Activated CD4-positive, CD25-positive, alpha-beta regulatory T cell treated with anti-CD3 and anti-CD28 coated beads, Interleukin-2, amount 50 U/mL, for 16 hours (primary cell): ENCODE measurements around the gene TTC23.

Source experiments
- DNase-seq: peaks from one replicate; pipeline ENCODE4 v3.0.0-alpha.2; 2020; ENCODE audit warnings: low read depth, low spot score

The TTC23 gene

GRCh38 chr15:99249270-99249841, at the start of gene TTC23:
TTC23 (minus strand) TSS chr15:99249581; CDS start chr15:99228712, 20,869 bp downstream.
- no peak for DNase-seq

GRCh38 chr15:99296386-99296785, 47.0 kb upstream of the TTC23 start:
- DNase-seq: no peak

- DNase-seq: no peak
These were observed 46.5 kb upstream of the TTC23 start for GRCh38 chr15:99295840-99296239.

GRCh38 chr15:99291643-99292042, 42.3 kb upstream of the TTC23 start:
- no peak for DNase-seq

- DNase-seq: no peak
These were observed 34.3 kb upstream of the TTC23 start for GRCh38 chr15:99283717-99284116.

GRCh38 chr15:99282586-99282985, 33.2 kb upstream of the TTC23 start:
- DNase-seq: no peak

GRCh38 chr15:99282121-99282520, 32.7 kb upstream of the TTC23 start:
- DNase-seq: no peak

GRCh38 chr15:99279827-99280226, 30.4 kb upstream of the TTC23 start:
- no peak for DNase-seq

GRCh38 chr15:99279290-99279689, 29.9 kb upstream of the TTC23 start:
- DNase-seq: no peak

GRCh38 chr15:99275525-99276128, 26.2 kb upstream of the TTC23 start:
- no peak for DNase-seq

- no peak for DNase-seq
These were observed 25.7 kb upstream of the TTC23 start for GRCh38 chr15:99275061-99275460.

- no peak for DNase-seq
These were observed 24.4 kb upstream of the TTC23 start for GRCh38 chr15:99273801-99274200.

GRCh38 chr15:99268431-99268830, 19.1 kb upstream of the TTC23 start:
- no peak for DNase-seq

GRCh38 chr15:99267957-99268356, 18.6 kb upstream of the TTC23 start:
- DNase-seq: no peak

- DNase-seq: no peak
These were observed 16.2 kb upstream of the TTC23 start for GRCh38 chr15:99265541-99266070.

- DNase-seq: no peak
These were observed 14.7 kb upstream of the TTC23 start for GRCh38 chr15:99264125-99264524.

- no peak for DNase-seq
These were observed 7.8 kb upstream of the TTC23 start for GRCh38 chr15:99257107-99257750.

- DNase-seq: no peak
These were observed 4.2 kb upstream of the TTC23 start for GRCh38 chr15:99253381-99254090.

- DNase-seq: no peak
These were observed 2.9 kb upstream of the TTC23 start for GRCh38 chr15:99252326-99252725.

- DNase-seq: peak; percentile 81
These were observed 1.8 kb upstream of the TTC23 start, which contains the start of gene LRRC28 for GRCh38 chr15:99250857-99251841. LRRC28 (plus strand) TSS chr15:99251481; CDS start chr15:99255958, 4,477 bp downstream.

GRCh38 chr15:99250494-99250856, 1.1 kb upstream of the TTC23 start:
- no peak for DNase-seq
